Measurements from ENCODE around the gene LZTS3. TPM values are rescaled to one million over a fixed set of nuclear protein-coding genes. Genes with fewer than 3 reads are reported as not detected.
A peak's percentile ranks its signal among the peaks of the same experiment; 100 is the strongest.

LZTS3 gene
- total and polyA plus RNA-seq, 2 of the 13 experiments (the other 11 are each of a cell fraction or from before 2014, with no cell fraction given): 10.1 to 31.3 TPM

- TF ChIP-seq ZNF687 (CRISPR knock-in tag; IDR thresholded peaks at IDR 0.05) (peak; percentile 98), MEIS1 (CRISPR knock-in tag; IDR thresholded peaks at IDR 0.05; ENCODE audit: borderline replicate concordance) (no peak), ZMYM4 (CRISPR knock-in tag; IDR thresholded peaks at IDR 0.05) (peak; percentile 87), CTCF (CRISPR knock-in tag; IDR thresholded peaks at IDR 0.05) (peak; percentile 79), ZIK1 (CRISPR knock-in tag; IDR thresholded peaks at IDR 0.05; ENCODE audit: borderline replicate concordance, low read depth) (peak; percentile 78), TSC22D2 (CRISPR knock-in tag; IDR thresholded peaks at IDR 0.05; ENCODE audit: borderline replicate concordance) (no peak; the same call in 1 of the 2 replicates), ZNF143 (CRISPR knock-in tag; IDR thresholded peaks at IDR 0.05) (0 out of 2 replicates have a peak, but pooled peaks have one; percentile 1), ZNF343 (CRISPR knock-in tag; IDR thresholded peaks at IDR 0.05) (peak; percentile 49; the same call in 1 of the 2 replicates), ZSCAN22 (CRISPR knock-in tag; IDR thresholded peaks at IDR 0.05) (no peak), ZBTB33 (CRISPR knock-in tag; IDR thresholded peaks at IDR 0.05) (peak; percentile 86), RFX3 (CRISPR knock-in tag; IDR thresholded peaks at IDR 0.05) (no peak), XRCC5 (optimal IDR thresholded peaks at IDR 0.05; ENCODE audit: low read length) (peak; percentile 47), ZNF382 (CRISPR knock-in tag; IDR thresholded peaks at IDR 0.05; ENCODE audit: borderline replicate concordance) (no peak), HOXA7 (CRISPR knock-in tag; IDR thresholded peaks at IDR 0.05) (no peak), ZNF282 (IDR thresholded peaks at IDR 0.05; ENCODE audit: partially characterized antibody) (no peak), GATAD2A (CRISPR knock-in tag; IDR thresholded peaks at IDR 0.05) (peak; percentile 95), MTA1 (CRISPR knock-in tag; IDR thresholded peaks at IDR 0.05; ENCODE audit: borderline replicate concordance) (peak; percentile 96; the same call in 1 of the 2 replicates), ZNF879 (CRISPR knock-in tag; IDR thresholded peaks at IDR 0.05) (peak; percentile 93; the same call in 1 of the 2 replicates), ZNF766 (CRISPR knock-in tag; IDR thresholded peaks at IDR 0.05; ENCODE audit: borderline replicate concordance) (no peak; the same call in 1 of the 2 replicates), TBP (CRISPR knock-in tag; IDR thresholded peaks at IDR 0.05) (no peak), KDM5A (IDR thresholded peaks at IDR 0.05; ENCODE audit: borderline replicate concordance, low read length) (peak; percentile 62; the same call in 1 of the 2 replicates), ZMAT5 (CRISPR knock-in tag; IDR thresholded peaks at IDR 0.05; ENCODE audit: borderline replicate concordance, low read depth) (no peak)
Measured at GRCh38 chr20:3168079-3168828, 5.1 kb downstream of the LZTS3 start (continued).
